ENCODE data around the gene PTPRD.
"Not testable (repeated sequence)": the region's sequence is repeated elsewhere in the genome, so short reads cannot be mapped to it uniquely, and the experiment has no call there.

Gene PTPRD

GRCh38 chr9:8724284-8725018, 1888.4 kb downstream of the PTPRD start:
- DNase-seq (ENCODE audit: low read depth), result no peak

- DNase-seq (ENCODE audit: low read depth), result no peak
Observed at GRCh38 chr9:8723195-8723594, 1889.6 kb downstream of the PTPRD start.

GRCh38 chr9:8719833-8720486, 1892.8 kb downstream of the PTPRD start:
- no peak for DNase-seq (ENCODE audit: low read depth)

GRCh38 chr9:8718121-8718725, 1894.6 kb downstream of the PTPRD start:
- no peak for DNase-seq (ENCODE audit: low read depth)

GRCh38 chr9:8717146-8717545, 1895.7 kb downstream of the PTPRD start:
- DNase-seq (ENCODE audit: low read depth), result no peak

GRCh38 chr9:8715788-8716187, 1897.0 kb downstream of the PTPRD start:
- no peak for DNase-seq (ENCODE audit: low read depth)

GRCh38 chr9:8713811-8714165, 1899.0 kb downstream of the PTPRD start:
- no peak for DNase-seq (ENCODE audit: low read depth)

- DNase-seq (ENCODE audit: low read depth), result no peak
Observed at GRCh38 chr9:8713149-8713810, 1899.5 kb downstream of the PTPRD start.

GRCh38 chr9:8709731-8710130, 1903.1 kb downstream of the PTPRD start:
- DNase-seq (ENCODE audit: low read depth), result no peak

GRCh38 chr9:8708728-8709127, 1904.1 kb downstream of the PTPRD start:
- DNase-seq (ENCODE audit: low read depth), result no peak

- no peak for DNase-seq (ENCODE audit: low read depth)
Observed at GRCh38 chr9:8706998-8707397, 1905.8 kb downstream of the PTPRD start.

- no peak for DNase-seq (ENCODE audit: low read depth)
Observed at GRCh38 chr9:8706531-8706930, 1906.3 kb downstream of the PTPRD start.

- no peak for DNase-seq (ENCODE audit: low read depth)
Observed at GRCh38 chr9:8705861-8706260, 1906.9 kb downstream of the PTPRD start.

GRCh38 chr9:8703904-8704303, 1908.9 kb downstream of the PTPRD start:
- no peak for DNase-seq (ENCODE audit: low read depth)

- no peak for DNase-seq (ENCODE audit: low read depth)
Observed at GRCh38 chr9:8701904-8702303, 1910.9 kb downstream of the PTPRD start.

GRCh38 chr9:8697565-8697964, 1915.2 kb downstream of the PTPRD start:
- not testable (repeated sequence) for DNase-seq (ENCODE audit: low read depth)

GRCh38 chr9:8696516-8696915, 1916.3 kb downstream of the PTPRD start:
- DNase-seq (ENCODE audit: low read depth), result no peak

GRCh38 chr9:8694983-8695588, 1917.7 kb downstream of the PTPRD start:
- DNase-seq (ENCODE audit: low read depth), result no peak

GRCh38 chr9:8693464-8693863, 1919.3 kb downstream of the PTPRD start:
- no peak for DNase-seq (ENCODE audit: low read depth)

GRCh38 chr9:8686516-8686915, 1926.3 kb downstream of the PTPRD start:
- no peak for DNase-seq (ENCODE audit: low read depth)

GRCh38 chr9:8685825-8686224, 1927.0 kb downstream of the PTPRD start:
- no peak for DNase-seq (ENCODE audit: low read depth)

GRCh38 chr9:8684978-8685708, 1927.7 kb downstream of the PTPRD start:
- no peak for DNase-seq (ENCODE audit: low read depth)
